Skeletal muscle tissue (tissue), 4 donors: ENCODE data around the gene STUB1. TPM values are rescaled to one million over a fixed set of nuclear protein-coding genes. Genes with fewer than 3 reads are reported as not detected.

Experiments used
- H3K27ac ChIP-seq: one replicate; pipeline ENCODE4 v1.7.0; 2013; ENCODE audit warnings: mild to moderate bottlenecking, low read depth, low read length, inconsistent platforms
- H3K27me3 ChIP-seq, 3 donors: one replicate each; pipeline ENCODE4 v1.7.0; 2013; ENCODE audit warnings: low read length in 3 of 3; ENCODE audit not compliant: control insufficient read depth in 3 of 3, insufficient read depth in 3 of 3
- H3K36me3 ChIP-seq, 3 donors: one replicate each; pipeline ENCODE4 v1.7.0; 2013; ENCODE audit warnings: low read length in 3 of 3; ENCODE audit not compliant: control insufficient read depth in 3 of 3, insufficient read depth in 3 of 3
- H3K4me1 ChIP-seq, 3 donors: one replicate each; pipeline ENCODE4 v1.7.0; 2013; ENCODE audit warnings: low read length in 3 of 3, mild to moderate bottlenecking in 3 of 3; ENCODE audit not compliant: control insufficient read depth in 3 of 3, insufficient read depth in 3 of 3
- H3K4me3 ChIP-seq, 3 donors: one replicate each; pipeline ENCODE4 v1.7.0; 2013; ENCODE audit warnings: low read length in 3 of 3
- H3K9ac ChIP-seq, 3 donors: one replicate each; pipeline ENCODE4 v1.7.0; 2013; ENCODE audit warnings: low read length in 3 of 3, mild to moderate bottlenecking in 3 of 3, moderate library complexity in 2 of 3, low read depth in 1 of 3
- H3K9me3 ChIP-seq, 3 donors: one replicate each; pipeline ENCODE4 v1.7.0; 2013; ENCODE audit warnings: low read length in 3 of 3; ENCODE audit not compliant: control insufficient read depth in 3 of 3
- total RNA-seq: library from RNA; depleted of rRNA; stranded (reverse); fragments of >200 nt; gene quantifications from one replicate; pipeline ENCODE4 v1.2.3, GENCODE V29; 2014
- donor health status: Osteomylitis.

Gene STUB1
- total RNA-seq, 1 donor from 2014 or later, result 87.7 TPM

DNA sequence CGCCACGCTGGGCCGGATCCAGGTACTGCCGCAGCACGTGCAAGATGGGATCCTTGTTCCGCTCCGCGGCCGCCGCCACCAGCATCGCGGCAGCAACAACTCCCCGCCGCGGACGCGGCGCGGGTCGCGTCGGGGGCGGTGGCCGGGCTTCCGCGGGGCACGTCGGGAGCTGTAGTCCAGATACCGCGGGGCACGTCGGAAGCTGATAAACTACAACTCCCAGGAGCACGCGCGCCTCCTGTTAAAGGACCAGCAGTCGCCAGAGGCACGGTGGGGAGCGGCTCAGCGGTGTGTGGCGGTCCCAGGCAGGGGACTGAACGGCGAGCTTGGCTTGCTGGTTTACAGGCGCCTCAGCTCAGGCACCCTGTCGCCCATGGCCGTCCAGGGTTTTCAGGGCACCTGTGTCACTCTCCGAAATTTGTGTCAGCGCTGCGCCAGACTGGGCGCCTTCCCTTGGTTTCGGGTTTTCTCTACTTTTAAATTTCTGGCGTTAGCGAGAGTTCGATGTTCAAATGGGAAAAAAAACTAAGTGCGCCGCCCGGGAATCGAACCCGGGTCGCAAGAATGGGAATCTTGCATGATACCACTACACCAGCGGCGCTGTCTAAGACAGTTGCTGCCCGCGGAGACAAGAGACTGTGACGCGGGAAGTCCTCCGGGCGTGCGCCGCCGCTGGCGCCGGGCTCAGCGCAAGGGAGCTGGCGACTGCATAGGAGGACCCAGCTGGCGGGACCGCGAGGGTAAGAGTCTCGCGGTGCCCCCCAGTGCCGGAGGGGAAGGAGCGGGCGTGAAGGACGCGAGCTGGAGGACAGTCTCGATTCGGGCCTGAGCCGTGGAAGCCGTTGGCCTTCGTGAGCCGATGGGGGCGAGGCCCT is 43.8 kb upstream of the STUB1 start, which contains the start of gene METTL26:
METTL26 (minus strand) TSS at position 100 of the 875 bp plus-strand sequence; CDS start at position 85, 15 bp downstream.
- Histone ChIP-seq H3K27me3 (no peaks in the 10 kb centered on the region), H3K36me3 (peaks cover 6 to 8% (median 7%) of the 10 kb centered on the region in 3 donors), H3K9ac (peak within 1 kb of the TSS; percentile 81 to 98 (median 97)), H3K27ac (peak within 1 kb of the TSS; percentile 95), H3K4me1 (peaks cover 22 to 32% (median 29%) of the 10 kb centered on the region in 3 donors), H3K4me3 (peak within 1 kb of the TSS; percentile 93 to 96 (median 95)), H3K9me3 (no peaks in the 10 kb centered on the region)

DNA sequence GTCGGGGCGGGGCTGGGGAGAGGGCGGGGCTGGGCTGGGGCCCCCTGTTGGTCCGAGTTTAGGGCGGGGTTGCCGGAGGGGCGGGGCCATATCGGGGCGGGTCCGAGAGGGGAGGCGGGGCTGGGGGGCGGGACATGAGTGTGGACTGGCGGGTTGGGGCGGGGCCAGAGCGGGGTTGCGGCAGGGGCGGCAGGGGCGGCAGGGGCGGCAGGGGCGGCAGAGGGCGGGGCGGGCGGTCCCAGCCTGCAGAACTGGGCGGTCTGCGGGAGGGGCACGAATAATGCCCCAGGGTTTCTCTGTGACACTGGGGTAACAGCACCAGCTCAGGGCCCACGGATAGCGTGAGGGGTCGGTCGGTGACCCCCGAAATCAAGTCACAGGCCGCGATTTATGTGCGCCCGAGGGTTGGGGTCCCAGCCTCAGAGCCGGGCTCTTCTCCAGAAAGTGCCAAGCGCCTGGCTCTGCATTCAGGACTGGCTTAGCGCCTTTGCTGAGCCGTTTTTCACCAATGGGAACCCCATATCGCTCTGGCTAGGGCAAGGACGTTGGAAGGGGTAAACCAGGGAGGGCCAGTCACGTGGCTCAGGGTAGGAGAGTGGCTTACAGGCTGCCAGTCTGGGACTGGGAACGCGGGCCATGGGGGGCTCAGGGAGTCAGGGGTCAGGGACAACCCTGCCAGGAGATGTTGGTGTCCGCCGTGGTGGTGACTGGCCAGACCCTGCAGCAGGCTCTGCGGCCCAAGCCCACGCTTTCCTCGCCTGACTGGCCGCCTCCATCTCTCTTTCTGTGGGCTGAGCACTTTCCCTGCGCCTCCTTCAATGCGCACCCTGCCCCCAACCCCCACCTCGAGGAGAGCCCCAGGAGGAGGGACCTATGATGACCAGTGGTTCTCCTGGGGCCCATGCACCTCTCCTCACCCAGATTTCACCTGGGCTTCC is 42.9 kb upstream of the STUB1 start:
- Histone ChIP-seq H3K9me3 (no peaks in the 10 kb centered on the region), H3K4me3 (peak overlapping the region; percentile 93 to 96 (median 95)), H3K9ac (peak overlapping the region; percentile 74 to 97 (median 81)), H3K27me3 (no peaks in the 10 kb centered on the region), H3K27ac (peak overlapping the region; percentile 95), H3K4me1 (peaks cover 23 to 31% (median 31%) of the 10 kb centered on the region in 3 donors), H3K36me3 (peaks cover 6 to 8% (median 7%) of the 10 kb centered on the region in 3 donors)

DNA sequence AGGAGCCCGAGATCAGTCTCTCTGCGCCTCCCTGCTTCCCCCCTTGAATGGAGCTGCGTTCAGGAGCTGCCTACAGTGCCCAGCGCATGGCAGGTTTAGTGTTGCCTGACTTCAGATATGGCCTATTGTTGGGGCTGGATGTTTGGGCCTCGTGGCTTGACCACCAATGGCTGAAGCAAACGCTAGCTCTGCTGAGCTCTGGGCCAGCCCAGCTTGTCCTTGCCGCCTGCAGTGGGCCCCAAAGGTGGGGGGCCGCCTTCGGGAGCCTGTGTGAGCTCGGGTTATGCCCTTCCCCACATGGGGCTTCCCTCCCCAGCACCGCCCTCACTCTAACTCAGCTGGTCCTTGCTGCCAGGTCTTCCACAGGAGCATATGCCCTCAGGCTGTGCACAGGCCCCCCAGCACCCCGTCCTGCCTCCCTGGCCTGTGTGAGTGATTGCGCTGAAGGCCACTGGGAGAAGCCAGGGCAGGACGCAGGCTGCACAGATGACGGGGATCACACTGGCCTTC is 42.1 kb upstream of the STUB1 start:
- Histone ChIP-seq H3K27ac (peak overlapping the region; percentile 64), H3K4me3 (peak overlapping the region in 2 of 3 donors; percentile 64 to 70), H3K4me1 (peaks cover 31 to 39% (median 38%) of the 10 kb centered on the region in 3 donors), H3K27me3 (no peaks in the 10 kb centered on the region), H3K36me3 (peaks cover 6 to 10% (median 8%) of the 10 kb centered on the region in 3 donors), H3K9me3 (no peaks in the 10 kb centered on the region), H3K9ac (peak overlapping the region; percentile 50 to 88 (median 74))

DNA sequence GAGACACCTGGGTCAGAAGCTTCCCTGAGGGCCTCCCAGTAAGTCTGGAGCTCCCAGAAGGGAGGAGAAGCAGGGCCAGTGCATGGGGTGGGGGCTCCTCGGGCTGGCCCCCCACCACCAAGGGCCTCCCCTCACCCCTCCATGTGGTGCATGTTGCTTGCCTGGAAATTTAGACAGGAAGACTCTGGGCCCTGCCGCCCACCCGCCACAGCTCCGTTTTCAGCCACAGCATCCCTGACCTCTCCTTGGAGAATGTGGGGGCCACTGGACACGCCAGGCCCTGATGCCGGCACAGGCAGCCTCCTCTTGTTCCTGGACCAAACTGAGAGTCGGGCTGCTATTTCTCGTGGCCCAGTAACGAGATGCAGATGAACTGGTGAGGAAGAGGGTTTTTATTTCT is 41.4 kb upstream of the STUB1 start:
- no peak overlapping the region for H3K27ac ChIP-seq

DNA sequence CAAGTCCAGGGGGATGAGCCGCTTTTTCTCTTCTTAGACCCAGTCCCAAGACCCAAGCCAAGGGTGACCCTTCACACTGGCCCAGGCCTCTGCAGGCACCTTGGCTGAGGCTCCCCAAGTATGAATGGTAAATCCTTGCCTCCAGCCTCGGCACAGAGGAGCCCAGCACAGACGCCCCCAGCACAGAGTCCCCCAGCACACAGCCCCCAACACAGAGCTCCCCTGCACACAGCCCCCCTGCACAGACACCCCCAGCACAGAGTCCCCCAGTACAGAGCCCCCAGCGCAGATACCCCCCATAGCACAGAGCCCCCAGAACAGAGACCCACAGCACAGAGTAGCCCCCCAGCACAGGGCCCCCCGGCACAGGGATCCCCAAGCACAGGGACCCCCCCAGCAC is 39.6 kb upstream of the STUB1 start:
- peak overlapping the region in 2 of 3 donors; percentile 35 to 82 for H3K4me3 ChIP-seq

More for the DNA sequence above, 41.4 kb upstream of the STUB1 start:
- Histone ChIP-seq H3K36me3 (peaks cover 5 to 9% (median 6%) of the 10 kb centered on the region in 3 donors), H3K4me1 (peaks cover 32 to 45% (median 44%) of the 10 kb centered on the region in 3 donors), H3K9me3 (no peaks in the 10 kb centered on the region), H3K9ac (peak overlapping the region in 2 of 3 donors; percentile 14 to 57), H3K4me3 (no peak overlapping the region), H3K27me3 (no peaks in the 10 kb centered on the region)

DNA sequence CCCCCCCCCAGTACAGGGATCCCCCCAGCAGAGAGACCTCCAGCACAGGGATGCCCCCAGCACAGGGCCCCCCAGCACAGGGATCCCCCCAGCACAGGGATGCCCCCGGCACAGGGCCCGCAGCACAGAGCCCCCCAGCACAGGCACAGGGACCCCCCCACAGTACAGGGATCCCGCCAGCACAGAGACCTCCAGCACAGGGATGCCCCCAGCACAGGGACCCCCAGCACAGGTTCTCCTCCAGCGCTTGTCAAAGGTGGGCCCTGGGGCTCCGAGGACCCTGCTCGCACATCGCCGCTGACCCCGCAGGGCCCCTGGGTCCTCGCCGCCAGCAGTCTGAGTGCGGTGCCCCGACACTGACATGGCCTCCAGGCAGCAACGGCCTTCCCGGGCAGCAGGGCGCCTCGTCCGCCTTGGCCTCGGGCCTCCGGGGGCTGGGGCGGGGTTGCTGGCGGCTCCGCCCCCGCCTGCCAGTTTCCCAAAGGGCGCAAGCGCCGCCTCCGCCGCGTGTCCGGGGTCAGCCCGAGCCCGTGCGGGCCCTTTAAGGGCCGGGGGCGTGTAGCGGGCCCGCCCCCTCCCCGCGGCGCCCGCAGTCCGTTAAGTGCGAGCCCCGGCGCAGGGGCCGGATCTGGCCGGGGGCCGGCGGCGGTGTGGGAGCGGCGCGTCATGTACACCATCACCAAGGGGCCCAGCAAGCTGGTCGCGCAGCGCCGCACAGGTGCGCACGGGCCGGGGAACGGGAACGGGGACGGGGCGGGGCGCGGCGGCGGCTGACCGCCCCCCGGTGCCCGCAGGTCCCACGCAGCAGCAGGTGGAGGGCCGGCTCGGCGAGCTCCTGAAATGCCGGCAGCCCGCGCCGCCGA is 38.7 kb upstream of the STUB1 start, which contains the start of gene MCRIP2:
MCRIP2 (plus strand) TSS at position 503 of the 863 bp plus-strand sequence; CDS start at position 667, 164 bp downstream.
- peaks cover 36 to 52% (median 51%) of the 10 kb centered on the region in 3 donors for H3K4me1 ChIP-seq
- H3K36me3 ChIP-seq, result peaks cover 0 to 7% (median 2%) of the 10 kb centered on the region in 3 donors
- H3K27ac ChIP-seq, result peak within 1 kb of the TSS; percentile 83
- H3K4me3 ChIP-seq, result peak within 1 kb of the TSS; percentile 78 to 91 (median 82)
- peak within 1 kb of the TSS; percentile 84 to 99 (median 92) for H3K9ac ChIP-seq
- H3K27me3 ChIP-seq, result no peaks in the 10 kb centered on the region
- no peaks in the 10 kb centered on the region for H3K9me3 ChIP-seq

More for the DNA sequence above, 39.6 kb upstream of the STUB1 start:
- Histone ChIP-seq H3K4me1 (peaks cover 27 to 44% (median 43%) of the 10 kb centered on the region in 3 donors), H3K27ac (peak overlapping the region; percentile 83), H3K9ac (peak overlapping the region in 2 of 3 donors; percentile 50 to 99), H3K27me3 (no peaks in the 10 kb centered on the region), H3K36me3 (peaks cover 0 to 7% (median 2%) of the 10 kb centered on the region in 3 donors), H3K9me3 (no peaks in the 10 kb centered on the region)

DNA sequence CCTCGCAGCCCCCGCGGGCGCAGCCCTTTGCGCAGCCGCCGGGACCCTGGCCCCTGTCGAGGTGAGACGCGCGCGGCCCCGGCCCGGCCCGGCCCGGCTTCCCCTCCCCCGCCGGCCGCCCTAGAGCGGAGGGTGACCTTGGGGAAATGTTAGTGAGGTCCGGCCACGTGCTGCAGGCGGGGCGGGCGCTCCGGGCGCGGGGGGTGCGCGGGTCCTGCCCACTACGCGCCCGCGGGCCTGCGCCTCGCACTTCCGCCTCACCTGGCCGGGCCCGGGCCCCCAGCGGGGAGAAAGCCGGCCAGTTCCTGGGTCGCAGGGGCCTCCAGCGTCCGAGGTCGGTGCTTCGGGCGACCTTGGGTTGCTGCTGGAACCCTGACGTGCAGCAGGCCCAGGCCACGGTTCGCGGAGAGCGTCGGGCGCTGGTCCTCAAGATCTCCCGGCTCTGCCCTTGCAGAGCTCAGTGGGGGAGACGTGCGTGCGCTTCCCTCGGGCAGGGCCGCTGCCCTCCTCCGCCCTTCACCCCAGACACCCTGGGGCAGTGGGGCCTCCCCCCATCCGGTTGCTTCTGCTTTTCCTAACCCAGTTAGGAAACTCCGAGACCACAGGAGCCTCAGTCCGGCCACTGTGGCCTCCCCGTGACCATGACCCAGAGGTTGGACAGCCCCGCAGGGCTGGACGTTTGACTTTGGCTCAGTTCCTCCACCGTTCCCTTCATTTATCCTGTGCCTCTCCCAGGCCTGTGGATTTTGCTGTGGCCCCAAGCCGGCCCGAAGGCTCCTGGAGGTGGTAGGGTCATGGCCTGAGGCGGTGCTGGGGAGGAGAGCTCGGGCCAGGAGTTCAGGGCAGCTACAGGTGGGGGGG is 37.8 kb upstream of the STUB1 start:
- Histone ChIP-seq H3K9me3 (no peaks in the 10 kb centered on the region), H3K9ac (peak overlapping the region; percentile 81 to 99 (median 92)), H3K27ac (peak overlapping the region; percentile 83)

DNA sequence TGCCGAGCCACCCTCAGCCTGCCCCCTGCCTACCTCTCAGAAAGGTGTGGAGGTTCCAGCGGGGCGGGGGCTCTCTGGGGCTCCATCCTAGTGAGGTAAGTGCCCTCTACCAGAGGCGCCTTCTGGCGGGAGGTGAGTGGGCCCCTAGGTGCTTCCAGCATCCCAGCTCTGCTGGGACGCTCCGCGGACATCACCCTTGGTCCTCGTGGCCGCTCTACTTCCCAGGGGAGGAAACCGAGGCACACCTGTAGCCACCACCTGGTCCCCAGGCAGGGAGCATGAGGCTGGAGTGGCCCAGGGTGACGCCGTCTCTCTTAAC is 37.2 kb upstream of the STUB1 start:
- Histone ChIP-seq H3K4me1 (peaks cover 41 to 59% (median 57%) of the 10 kb centered on the region in 3 donors), H3K27ac (peak overlapping the region; percentile 83), H3K27me3 (no peaks in the 10 kb centered on the region), H3K9me3 (no peaks in the 10 kb centered on the region), H3K36me3 (peaks cover 0 to 7% (median 2%) of the 10 kb centered on the region in 3 donors), H3K4me3 (peak overlapping the region; percentile 67 to 91 (median 82)), H3K9ac (peak overlapping the region; percentile 80 to 99 (median 81))

More for the DNA sequence above, 37.8 kb upstream of the STUB1 start:
- Histone ChIP-seq H3K27me3 (no peaks in the 10 kb centered on the region), H3K4me3 (peak overlapping the region; percentile 67 to 91 (median 82)), H3K4me1 (peaks cover 42 to 59% (median 57%) of the 10 kb centered on the region in 3 donors), H3K36me3 (peaks cover 0 to 7% (median 2%) of the 10 kb centered on the region in 3 donors)
